GM19099 (cell line): ENCODE results near the gene N4BP2L2.

Experiments used
- POLR2A ChIP-seq: IDR thresholded peaks from 3 replicates; pipeline ENCODE4 v1.6.1; 2011; ENCODE audit warnings: low read depth; ENCODE audit not compliant: insufficient read length; ENCODE audit errors: extremely low read depth

N4BP2L2 gene

DNA sequence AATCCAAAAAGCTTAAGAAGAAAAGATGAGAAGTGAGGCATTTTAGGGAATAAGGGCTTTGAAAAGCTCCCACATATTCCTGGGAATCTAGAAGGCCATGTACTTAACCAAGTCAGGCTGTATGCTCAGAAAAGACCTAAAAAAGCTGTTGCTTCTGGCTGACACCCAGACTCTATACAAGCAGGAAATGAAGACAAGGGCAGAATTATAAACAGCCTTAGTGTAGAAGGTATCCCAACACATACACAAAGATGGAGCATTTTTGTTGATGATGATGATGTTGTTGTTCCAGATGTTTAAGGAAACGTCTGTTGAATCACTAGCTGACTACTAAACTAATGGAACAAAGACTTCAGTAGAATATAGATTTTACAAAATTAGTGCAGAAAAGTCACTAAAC lies 84.6 kb downstream of the N4BP2L2 start:
- TF ChIP-seq POLR2A, result no peak

DNA sequence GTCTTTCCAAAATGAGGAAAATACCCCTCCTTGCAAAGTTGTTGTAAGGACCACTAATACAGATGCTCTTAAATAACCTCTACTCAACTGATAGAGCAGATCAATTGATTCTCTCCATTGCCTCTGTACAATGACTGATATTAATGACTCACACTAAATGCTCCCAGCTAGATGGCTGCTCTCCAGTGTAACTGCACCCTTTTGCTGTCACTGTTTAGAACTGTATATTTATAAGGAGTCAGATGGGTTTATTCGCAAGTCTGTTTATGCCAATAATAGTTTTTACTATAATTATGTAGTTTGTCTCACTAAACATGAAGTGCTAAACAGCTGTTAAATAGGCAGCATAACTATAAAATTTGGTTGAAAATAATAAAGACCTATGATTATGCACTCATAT lies 89.6 kb downstream of the N4BP2L2 start:
- no peak for TF ChIP-seq POLR2A

DNA sequence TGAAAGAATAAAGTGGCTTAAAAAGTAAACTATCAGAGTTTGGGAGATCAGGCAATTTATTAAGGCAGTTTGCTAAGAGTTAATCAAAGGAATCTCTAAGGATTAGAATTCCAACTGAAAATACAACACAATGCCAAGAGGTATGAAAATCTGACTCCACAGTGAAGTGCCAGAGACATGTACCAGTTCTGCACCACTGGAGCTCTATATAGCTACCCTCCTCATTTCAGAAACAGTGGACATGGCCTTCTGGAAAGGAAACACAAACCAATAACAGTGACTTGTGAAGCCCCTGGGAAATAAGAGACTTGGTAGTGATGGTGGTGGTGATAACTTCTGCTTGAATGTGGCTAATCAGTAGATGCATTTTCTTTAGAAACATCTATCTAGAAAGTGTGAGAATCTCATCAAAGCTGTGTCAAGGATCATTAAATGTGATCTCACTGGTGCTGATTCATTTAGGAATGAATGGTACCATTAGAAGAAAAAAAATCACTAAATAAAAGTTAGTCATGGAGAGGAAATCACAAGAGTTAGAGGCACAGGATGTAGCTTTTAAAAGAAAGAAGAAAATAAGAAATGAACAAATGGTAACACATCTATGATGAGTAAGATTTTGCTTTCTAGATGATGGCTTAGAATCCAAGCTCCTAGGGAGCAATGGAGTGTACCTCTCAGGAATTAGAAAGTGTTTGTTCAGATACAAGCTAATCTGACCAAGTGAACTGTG lies 90.5 kb downstream of the N4BP2L2 start:
- TF ChIP-seq POLR2A, result no peak

DNA sequence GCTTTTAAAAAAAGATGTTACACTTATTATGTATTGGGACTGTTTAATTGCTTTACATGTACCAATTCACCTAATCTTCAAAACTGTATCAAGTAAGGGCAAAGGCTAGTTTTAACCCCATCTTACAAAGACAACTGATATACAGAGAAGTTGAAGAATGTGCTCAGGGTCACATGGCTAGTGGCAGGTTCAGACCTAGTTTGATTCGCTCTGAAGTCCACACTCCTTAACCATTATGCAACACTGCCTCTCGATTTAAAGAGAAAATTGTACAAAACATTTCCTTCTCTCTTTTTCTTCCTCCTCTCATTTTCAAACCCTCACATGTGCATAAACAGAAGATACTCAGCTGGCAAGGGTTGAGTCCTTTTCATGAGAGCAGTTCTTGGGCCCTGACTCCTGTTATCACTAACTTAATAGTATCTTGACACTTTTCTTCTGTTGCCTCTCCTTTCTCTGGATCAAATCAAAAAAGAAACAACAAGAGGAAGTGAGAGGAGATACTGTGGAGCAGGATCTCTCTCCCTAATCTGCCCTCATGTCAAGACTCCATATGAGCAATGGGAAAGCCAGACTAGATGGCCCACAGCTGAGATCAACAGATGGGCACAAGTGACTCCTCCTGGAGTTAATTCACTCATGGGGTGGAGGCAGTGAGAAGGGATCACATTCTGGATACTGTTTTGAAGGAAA lies 91.7 kb downstream of the N4BP2L2 start:
- no peak for TF ChIP-seq POLR2A

DNA sequence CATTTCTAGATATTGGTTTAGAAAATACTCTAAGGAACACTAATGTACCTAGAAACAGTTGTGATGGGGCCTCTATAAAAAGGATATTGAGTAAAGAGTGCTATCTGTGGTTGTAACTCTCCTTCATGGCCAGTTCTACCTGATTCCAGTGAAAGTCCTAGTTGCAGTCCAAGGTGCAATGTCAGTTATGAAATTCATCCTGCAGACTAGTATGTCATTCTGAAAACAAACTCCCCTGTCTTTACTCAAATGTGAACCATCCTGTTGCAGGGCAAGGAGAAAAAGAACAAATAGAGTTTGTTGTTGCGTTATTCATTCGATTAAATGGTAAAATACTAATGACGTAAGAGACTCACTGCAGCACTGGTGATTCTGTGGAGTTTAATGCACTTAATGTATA lies 92.4 kb downstream of the N4BP2L2 start:
- TF ChIP-seq POLR2A, result no peak

DNA sequence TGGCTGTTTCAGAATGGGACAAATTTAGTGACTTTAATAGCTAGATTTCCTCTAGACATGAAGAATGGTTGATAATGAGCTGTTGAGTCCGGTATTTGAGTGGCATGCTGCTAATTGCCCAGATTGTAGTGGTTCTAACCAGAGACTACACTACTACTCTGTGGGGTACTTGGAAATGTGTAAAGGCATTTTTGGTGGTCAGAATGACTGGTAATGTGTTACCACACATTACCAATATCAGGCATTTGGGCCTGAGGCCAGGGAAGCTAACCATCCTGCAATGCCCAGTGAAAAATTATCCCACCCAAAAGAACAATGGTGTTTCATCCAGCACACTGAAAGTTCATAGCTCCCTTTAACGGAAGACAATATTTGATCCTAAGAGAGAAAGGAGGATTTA lies 93.1 kb downstream of the N4BP2L2 start:
- TF ChIP-seq POLR2A, result no peak

DNA sequence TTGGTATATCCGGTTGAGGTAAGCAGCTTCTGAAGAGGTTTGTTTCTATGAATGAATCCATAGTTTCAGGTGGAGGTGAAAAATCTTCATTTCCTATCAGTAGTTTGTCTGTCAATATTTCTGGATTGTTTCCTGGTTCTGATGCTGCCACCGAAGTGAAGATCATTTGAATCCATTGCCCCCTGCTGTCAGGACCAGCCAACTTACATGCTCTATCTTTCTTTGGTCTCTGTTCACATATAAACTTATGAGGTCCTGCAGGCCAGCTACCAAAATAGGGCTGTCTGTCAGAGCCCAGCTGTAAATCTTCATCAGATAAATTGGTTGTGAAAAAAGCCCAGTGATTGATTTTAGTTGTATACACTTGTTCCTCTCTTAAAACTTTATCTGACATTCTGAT lies 95.5 kb downstream of the N4BP2L2 start:
- no peak for TF ChIP-seq POLR2A

DNA sequence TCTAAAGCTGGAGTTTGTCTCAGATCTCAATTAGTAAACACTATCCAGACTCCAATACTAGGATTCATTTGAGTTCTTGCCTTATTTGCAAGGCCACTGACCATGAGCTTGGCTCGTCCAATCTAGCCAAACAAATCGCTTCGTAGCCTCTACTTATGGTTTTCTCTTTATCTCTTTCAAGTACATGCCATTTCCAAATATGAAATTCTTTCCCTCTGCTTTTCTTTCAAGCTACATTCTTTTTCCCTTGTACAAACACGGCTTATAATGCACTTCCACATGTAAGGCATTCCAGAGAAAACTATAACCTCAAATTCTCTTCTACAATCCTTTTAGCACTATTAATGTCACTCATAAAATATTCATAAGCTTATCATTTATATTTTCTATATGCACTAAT lies 99.7 kb downstream of the N4BP2L2 start:
- TF ChIP-seq POLR2A, result no peak

DNA sequence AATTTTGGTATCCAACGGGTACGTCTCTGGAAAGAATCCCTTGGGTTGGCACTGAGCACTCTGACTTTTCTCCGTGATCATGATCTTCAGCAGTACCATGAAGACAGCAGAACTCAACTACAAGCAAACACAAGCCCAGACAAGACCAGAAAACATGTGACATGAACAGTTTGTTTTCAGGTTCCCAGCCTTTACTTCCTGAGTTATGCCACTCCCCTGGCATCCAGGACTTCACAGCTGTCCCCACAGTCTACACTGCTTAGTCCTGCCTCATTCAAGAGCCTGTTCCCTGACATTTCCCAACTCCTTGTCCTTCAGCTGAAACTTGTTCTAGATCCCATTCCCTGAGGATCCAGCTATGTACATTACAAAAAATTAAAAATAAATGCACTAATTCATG lies 105.7 kb downstream of the N4BP2L2 start:
- TF ChIP-seq POLR2A, result no peak

DNA sequence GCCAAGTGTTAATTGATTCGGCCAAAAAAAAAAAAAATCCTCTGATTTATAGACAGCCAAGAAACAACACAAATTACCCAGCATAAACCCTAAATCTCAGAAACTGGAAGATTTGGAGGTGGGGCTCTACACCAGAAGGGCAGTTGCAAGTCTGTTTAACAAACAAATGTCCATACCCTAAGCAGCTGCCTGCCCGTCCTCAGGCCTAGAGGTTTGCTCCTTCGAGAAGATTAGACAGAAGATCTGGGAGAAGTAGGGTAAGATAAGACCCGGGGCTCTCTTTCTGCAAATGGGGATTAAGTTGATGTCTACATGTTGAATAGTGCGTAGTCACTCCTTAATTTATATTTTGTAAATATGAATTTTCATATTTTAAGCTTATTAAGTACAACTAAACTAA lies 107.2 kb downstream of the N4BP2L2 start:
- no peak for TF ChIP-seq POLR2A

DNA sequence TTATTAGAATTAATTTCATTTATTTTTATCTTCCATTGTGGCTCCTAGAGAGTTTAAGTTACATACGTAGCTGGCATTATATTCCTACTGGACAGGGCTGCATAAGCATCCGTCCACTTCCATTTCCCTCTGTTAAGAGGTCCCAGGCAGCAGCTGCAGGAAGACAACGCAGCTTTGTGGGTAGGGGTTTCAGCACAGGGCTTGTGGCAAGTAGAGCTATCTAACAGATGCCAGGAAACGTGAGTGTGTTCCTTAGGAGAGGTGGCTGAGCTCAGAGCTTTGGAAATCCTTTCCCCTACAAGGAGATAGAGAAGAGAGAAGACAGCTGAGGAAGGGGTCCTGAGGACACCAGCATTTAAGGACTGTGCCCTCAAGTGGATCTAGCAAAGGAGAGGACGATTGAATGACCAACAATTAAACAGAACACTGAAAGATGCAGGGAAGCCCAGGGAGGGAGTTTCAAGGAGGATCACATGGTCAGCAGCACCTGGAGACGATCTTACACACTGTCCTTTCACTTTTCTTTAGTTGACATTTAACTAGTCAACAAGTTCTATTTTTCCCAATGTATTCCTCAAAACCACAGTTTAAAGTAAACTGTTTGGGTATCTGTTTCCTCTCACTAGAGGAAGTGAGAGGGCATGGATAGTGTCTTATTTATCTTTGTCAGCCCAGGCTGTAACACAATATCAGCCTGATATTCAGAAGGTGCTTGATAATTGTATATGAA lies 108.4 kb downstream of the N4BP2L2 start:
- no peak for TF ChIP-seq POLR2A

DNA sequence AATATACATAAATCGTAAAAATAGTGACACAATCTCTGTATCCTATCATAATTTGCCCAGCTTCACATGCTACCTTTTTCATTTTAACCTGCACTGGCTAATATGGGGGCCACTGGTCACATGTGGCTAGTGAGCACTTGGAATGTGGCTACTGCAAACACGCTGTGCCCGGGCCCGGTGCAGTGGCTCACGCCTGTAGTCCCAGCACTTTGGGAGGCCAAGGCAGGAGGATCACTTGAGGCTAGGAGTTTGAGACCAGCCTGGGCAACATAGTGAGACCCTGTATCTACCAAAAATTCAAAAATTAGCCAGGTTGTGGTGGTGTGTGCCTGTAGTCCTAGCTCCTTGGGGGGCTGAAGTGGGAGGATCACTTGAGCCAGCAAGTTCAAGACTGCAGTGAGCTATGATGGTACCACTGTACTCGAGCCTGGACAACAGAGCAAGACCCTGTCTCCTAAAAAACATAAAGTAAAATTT lies 109.1 kb downstream of the N4BP2L2 start:
- TF ChIP-seq POLR2A, result no peak

DNA sequence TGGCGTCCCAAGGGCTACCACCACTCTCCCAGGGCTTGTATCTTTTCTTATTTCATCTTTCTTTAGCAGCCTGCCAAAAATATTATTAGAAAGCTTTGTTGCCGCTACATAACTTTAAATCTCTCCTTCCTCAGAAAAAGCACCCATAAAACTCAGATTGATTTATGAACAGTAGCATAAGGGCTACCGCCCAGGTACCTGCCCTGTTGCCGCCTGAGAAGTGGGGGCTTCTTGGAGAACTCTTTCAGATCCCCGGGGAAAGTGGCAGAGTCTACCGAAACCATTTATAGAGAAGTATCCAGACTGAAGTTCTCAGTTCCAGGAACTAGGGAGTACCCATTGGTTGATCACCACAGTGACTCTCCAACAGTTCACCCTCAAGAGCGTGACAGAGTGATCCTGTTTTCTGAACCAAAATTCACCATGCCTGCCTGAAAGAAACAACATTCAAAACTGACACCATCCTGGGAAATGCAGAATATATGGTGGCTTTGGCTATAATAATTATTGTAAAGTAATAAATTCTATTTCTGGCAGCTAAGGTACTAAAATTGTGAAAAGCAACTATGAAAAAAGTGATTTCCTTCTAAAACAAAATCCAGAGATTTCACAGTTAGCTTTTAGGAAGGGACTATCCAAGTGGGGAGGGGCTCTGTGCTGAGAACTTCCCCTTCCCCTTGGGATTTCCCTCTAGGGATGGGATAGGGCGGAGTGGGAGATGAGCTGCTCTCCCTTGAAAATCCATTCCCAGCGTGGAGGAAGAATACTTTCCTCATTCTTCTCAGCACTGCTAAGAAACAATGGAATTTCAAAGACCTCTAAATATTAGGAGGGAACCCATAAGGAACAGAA lies 109.8 kb downstream of the N4BP2L2 start:
- TF ChIP-seq POLR2A, result peak; percentile 31

DNA sequence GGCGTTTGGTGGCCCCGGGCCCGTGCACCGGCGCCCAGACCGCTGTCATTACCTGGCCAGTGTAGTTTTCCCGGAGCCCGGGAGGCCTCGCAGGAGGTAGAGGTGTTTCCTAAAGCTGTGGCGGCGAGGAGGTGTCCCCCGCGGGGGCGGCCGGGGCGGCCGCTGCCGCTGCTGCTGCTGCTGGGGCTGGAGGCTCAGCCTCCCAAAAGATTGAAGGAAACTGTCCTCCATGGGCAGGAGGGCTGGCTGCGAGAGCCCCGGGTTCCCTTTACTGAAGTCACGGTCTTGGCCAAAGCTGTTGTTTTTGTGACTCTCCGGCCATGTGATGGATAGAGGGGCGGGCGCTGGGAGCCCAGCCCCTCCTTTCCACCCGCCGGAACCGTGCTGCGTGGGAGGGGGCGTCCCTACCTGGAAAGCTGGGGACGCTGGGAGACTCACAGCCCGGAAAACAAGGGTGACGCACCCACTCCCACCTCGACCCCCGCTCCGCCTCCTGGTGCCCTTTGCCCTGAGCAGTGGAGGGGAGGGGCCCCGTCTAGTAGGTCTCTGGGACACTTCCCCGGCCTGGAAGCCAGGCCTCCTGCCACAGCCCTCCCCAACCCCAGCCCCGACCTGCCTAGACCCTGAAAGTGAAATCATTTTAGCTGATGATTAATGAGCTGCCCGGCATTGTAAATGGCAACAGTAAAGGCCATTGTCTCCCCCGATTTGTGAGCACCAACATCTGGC lies 110.6 kb downstream of the N4BP2L2 start, which contains the start of gene N4BP2L1:
N4BP2L1 (minus strand) TSS at position 279 of the 729 bp plus-strand sequence; CDS start at position 231, 48 bp downstream.
- TF ChIP-seq POLR2A, result peak; percentile 93
